PC-3 (cell line): ENCODE results near the gene ZEB2.

ENCODE experiments used
- CTCF ChIP-seq: fragments of 300-600 bp; sonication (generic); conservative IDR thresholded peaks from 2 replicates; pipeline ENCODE4 v1.5.1; 2017; ENCODE audit warnings: antibody characterized with exemption, low read depth, mild to moderate bottlenecking, low read length
- EZH2 ChIP-seq: fragments of 300-600 bp; sonication (generic); IDR thresholded peaks from one replicate; pipeline ENCODE4 v1.6.1; 2017; ENCODE audit warnings: antibody characterized with exemption, mild to moderate bottlenecking, low read length; ENCODE audit not compliant: unreplicated experiment
- EZH2phosphoT487 ChIP-seq: fragments of 300-600 bp; sonication (generic); IDR thresholded peaks from 2 replicates; pipeline ENCODE4 v1.6.1; 2018; ENCODE audit warnings: mild to moderate bottlenecking, antibody characterized with exemption, low read length, borderline replicate concordance

GRCh38 chr2:144431998-144432397, 87.9 kb downstream of the ZEB2 start:
- no peak for TF ChIP-seq CTCF
- TF ChIP-seq EZH2, result no peak
- no peak for TF ChIP-seq EZH2phosphoT487
